IPS-20b (cell line): ENCODE data around the gene EPB41L2.

Source experiments
- H3K27ac ChIP-seq: one replicate; pipeline ENCODE4 v1.5.1; 2013; ENCODE audit warnings: low read length
- H3K27me3 ChIP-seq: 2 replicates; pipeline ENCODE4 v1.6.1; 2013; ENCODE audit warnings: mild to moderate bottlenecking, low read length, inconsistent platforms; ENCODE audit not compliant: insufficient read depth
- H3K36me3 ChIP-seq: 2 replicates; pipeline ENCODE4 v1.6.1; 2013; ENCODE audit warnings: low read depth, mild to moderate bottlenecking, inconsistent platforms, low read length, moderate library complexity; ENCODE audit not compliant: insufficient read depth
- H3K4me1 ChIP-seq: 2 replicates; pipeline ENCODE4 v1.6.1; 2013; ENCODE audit warnings: mild to moderate bottlenecking, control low read depth, inconsistent platforms, low read length, moderate library complexity; ENCODE audit not compliant: insufficient read depth
- H3K4me3 ChIP-seq: 2 replicates; pipeline ENCODE4 v1.5.1; 2013; ENCODE audit warnings: mild to moderate bottlenecking, low read length, inconsistent platforms
- H3K9ac ChIP-seq: 2 replicates; pipeline ENCODE4 v1.6.1; 2013; ENCODE audit warnings: low read depth, mild to moderate bottlenecking, inconsistent platforms, low read length, moderate library complexity
- H3K9me3 ChIP-seq: 2 replicates; pipeline ENCODE4 v1.6.1; 2013; ENCODE audit warnings: mild to moderate bottlenecking, low read depth, low read length, inconsistent platforms; ENCODE audit not compliant: insufficient read depth

EPB41L2 gene

DNA sequence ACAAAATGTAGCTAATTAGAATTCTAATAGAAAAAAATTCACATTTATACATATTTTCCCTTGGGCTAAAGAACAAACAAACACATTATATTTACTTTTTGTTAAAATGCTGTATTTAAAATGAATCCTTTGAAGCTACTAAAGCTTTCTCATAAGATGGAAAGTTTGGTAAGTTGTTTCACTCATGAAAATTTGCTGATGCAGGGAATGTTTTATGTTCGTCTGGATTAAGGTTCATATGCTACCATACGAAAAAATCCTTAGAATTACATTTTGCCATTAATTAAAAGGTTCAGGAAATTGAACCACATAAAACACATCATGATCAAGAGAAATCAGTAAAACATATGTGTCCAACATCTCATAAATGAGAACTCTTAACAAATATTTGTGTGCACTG is 173.6 kb downstream of the EPB41L2 start:
- Histone ChIP-seq H3K9me3 (no peaks in the 10 kb centered on the region), H3K4me1 (no peaks in the 10 kb centered on the region), H3K9ac (no peak overlapping the region), H3K36me3 (peaks cover 26% of the 10 kb centered on the region; the same call in 1 of the 2 replicates), H3K4me3 (no peak overlapping the region), H3K27me3 (no peaks in the 10 kb centered on the region), H3K27ac (no peak overlapping the region)

DNA sequence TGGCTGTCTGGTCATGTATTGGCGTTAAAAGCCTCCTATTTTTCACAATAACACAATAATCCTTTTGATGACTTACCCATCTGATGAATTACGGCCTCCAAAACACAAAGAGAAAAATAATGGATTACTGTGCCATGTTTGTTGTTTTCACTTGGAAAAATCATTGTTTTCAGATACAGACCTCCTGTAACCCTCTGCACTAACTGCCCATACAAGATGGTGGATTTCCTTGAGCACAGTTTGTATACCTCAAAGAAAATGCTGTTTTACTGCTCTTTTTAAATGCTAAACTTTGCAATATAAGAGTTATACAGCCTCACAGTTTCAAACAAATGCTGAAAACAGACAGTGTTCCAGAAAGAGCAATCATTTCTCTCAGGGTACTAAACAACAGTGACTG is 174.8 kb downstream of the EPB41L2 start:
- no peak overlapping the region for H3K27ac ChIP-seq
- no peaks in the 10 kb centered on the region for H3K27me3 ChIP-seq
- H3K9ac ChIP-seq, result no peak overlapping the region
- H3K36me3 ChIP-seq, result peaks cover 17% of the 10 kb centered on the region; the same call in 1 of the 2 replicates
- no peaks in the 10 kb centered on the region for H3K9me3 ChIP-seq
- H3K4me1 ChIP-seq, result no peaks in the 10 kb centered on the region
- no peak overlapping the region for H3K4me3 ChIP-seq

DNA sequence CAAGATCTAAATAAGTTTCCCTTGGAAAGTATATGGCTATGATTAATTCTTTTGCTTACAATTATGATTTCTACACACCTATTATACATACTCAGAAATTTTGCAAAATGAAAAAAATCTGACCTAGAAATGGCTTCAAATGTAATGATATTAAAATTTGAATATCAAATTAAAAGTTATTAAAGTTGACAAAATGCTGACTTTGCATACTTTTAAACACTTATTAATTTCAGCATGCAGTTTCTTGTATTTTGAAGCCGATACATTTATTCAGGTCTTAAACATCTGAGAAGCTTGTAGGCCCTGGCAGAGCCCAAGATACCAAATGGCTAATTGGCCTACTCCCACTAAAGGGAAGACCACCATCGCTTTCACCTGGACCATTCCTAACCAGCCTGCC is 176.1 kb downstream of the EPB41L2 start:
- Histone ChIP-seq H3K4me3 (no peak overlapping the region), H3K27ac (no peak overlapping the region), H3K27me3 (no peaks in the 10 kb centered on the region), H3K36me3 (peaks cover 10% of the 10 kb centered on the region; the same call in 1 of the 2 replicates), H3K4me1 (no peaks in the 10 kb centered on the region), H3K9ac (no peak overlapping the region), H3K9me3 (no peaks in the 10 kb centered on the region)

DNA sequence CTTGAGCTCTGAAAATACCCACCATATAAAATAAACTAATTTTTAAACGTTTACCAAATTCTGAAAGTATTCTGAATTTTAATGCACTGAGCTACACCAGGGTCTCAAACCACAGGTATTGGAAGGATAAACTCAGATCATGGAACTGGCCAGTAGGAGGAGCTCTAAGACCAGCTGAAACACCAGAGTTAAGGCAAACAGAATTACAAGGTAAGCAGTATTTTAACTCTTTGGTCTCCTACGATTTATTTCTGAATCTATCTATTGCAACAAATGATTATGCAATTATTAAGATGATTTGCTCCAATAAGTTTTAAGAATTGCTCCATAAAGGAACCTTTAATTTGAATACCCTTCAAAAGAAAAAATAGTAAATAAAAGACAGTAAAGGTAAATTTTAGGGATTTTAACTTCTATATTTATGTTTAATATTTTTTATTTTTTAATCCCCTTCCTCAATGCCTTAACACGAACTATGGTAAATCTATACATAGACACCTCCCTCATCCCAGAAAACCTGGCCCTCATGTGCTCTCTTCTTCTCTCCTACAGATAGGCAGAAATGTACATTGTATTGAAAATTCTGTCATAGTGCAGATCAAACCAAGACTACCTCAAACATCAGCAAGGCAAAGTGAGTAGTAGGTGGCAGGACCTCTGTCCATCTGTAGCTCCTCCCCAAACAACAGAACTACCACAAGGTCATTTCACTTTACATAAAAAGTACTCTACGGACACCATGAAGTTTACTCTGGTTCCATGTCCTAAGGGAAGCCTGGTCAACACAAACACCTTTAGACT is 177.5 kb downstream of the EPB41L2 start:
- Histone ChIP-seq H3K27me3 (no peaks in the 10 kb centered on the region), H3K9ac (no peak overlapping the region), H3K9me3 (no peaks in the 10 kb centered on the region), H3K36me3 (peaks cover 10% of the 10 kb centered on the region; the same call in 1 of the 2 replicates), H3K4me1 (no peaks in the 10 kb centered on the region), H3K27ac (no peak overlapping the region), H3K4me3 (no peak overlapping the region)

DNA sequence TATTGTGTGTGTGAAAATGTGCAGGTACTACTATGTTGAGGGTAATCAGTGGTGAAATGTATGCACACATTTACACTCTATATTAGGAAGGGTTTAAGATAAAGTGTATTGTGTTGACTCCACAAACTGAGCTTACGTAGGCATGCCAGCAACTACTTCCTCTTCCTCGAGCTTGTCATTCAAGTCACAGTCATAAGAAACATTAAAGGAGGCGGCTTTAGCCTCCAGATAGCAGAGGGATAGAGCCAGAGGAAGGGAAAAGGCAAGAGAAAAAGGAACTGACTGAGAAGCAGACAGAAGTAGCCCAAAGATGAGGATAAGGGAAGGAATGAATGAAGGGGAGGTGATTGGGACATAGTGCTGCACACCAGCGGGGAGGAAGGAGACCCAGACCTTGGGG is 180.7 kb downstream of the EPB41L2 start:
- H3K9ac ChIP-seq, result no peak overlapping the region

DNA sequence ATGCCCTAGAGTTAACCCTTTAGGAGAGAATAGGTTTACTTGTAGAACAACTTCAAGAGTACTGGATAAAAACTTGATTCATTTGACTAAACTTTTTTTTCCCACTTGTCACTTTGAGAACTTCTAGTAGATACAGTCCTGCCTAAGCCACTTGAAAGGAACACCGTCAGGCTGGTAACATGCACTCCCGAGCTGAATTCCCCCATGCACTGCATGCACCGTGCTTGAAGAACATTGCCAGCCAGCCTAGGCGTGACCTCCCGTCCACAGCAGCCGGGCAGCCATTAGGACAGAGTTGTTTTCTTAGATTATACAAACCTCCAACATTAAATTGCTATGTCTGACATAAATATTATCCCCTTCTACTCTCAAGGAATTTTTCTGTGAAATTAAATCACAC is 183.2 kb downstream of the EPB41L2 start:
- Histone ChIP-seq H3K4me1 (no peaks in the 10 kb centered on the region), H3K27ac (no peak overlapping the region), H3K36me3 (no peaks in the 10 kb centered on the region), H3K9ac (no peak overlapping the region), H3K27me3 (no peaks in the 10 kb centered on the region), H3K4me3 (no peak overlapping the region), H3K9me3 (no peaks in the 10 kb centered on the region)

More for the DNA sequence above, 180.7 kb downstream of the EPB41L2 start:
- Histone ChIP-seq H3K9me3 (no peaks in the 10 kb centered on the region), H3K36me3 (no peaks in the 10 kb centered on the region), H3K27ac (no peak overlapping the region), H3K4me3 (no peak overlapping the region), H3K27me3 (no peaks in the 10 kb centered on the region), H3K4me1 (no peaks in the 10 kb centered on the region)

DNA sequence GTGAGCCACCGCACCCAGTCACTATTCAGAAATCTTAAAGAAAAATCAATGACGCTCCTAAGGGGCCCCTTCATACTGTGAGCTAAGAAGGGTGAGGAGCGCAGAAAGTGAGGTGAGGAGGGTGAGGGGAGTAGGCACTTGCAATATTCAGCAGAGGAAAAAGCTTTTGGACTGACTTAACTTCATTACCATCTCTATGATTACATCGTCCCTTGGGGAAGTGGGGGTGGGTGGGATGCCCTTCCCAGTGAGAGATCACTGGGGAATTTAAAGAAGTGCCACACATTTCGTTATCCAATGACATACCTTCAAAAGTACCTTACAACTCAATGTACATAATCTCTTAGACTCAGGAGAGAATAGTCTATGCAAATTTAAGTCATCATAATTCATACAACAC is 189.3 kb downstream of the EPB41L2 start:
- Histone ChIP-seq H3K9ac (no peak overlapping the region), H3K4me3 (no peak overlapping the region), H3K4me1 (no peaks in the 10 kb centered on the region), H3K9me3 (no peaks in the 10 kb centered on the region), H3K27me3 (no peaks in the 10 kb centered on the region), H3K27ac (no peak overlapping the region), H3K36me3 (no peaks in the 10 kb centered on the region)

DNA sequence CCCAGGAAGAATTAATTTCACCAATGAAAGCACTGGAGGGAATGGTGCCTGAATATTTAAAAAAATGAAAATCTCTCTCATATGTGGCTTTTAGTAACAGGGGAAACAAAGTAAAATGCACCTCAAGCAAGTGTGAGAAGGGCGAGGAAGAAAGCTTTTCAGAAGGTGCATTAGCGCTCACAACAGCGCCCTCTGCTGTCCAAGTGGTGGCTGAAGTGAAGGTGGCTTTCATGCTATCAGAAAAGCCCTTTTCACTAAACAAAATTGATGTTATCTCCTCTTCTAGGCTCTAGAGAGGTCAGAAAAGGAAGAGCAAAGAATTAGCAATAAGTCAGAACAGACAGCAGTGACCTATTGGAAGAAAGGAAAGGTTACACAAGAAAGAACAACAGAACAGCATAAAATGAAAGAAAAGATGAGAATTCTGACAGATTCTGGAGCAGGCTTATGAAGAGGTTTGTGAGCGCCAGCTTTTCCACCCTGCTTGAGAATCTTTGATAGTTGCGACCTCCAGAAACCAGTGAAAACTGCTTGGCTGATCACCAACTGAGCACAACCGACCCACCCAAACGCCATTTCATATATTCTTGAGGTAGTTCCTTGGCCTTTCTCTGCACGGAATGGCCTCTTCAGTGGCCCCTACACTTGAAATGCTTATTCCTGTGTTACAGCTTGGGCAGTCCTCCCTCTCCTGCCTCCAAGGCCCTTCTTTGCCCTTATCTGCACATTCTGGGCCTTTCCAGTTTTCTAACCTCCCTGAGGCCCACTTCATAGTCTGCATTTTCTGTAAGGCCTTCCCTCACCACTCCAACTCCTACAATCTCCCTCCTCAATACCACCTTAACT is 190.6 kb downstream of the EPB41L2 start:
- Histone ChIP-seq H3K9me3 (no peaks in the 10 kb centered on the region), H3K9ac (no peak overlapping the region), H3K36me3 (no peaks in the 10 kb centered on the region), H3K4me3 (no peak overlapping the region), H3K27ac (no peak overlapping the region), H3K4me1 (no peaks in the 10 kb centered on the region), H3K27me3 (no peaks in the 10 kb centered on the region)

DNA sequence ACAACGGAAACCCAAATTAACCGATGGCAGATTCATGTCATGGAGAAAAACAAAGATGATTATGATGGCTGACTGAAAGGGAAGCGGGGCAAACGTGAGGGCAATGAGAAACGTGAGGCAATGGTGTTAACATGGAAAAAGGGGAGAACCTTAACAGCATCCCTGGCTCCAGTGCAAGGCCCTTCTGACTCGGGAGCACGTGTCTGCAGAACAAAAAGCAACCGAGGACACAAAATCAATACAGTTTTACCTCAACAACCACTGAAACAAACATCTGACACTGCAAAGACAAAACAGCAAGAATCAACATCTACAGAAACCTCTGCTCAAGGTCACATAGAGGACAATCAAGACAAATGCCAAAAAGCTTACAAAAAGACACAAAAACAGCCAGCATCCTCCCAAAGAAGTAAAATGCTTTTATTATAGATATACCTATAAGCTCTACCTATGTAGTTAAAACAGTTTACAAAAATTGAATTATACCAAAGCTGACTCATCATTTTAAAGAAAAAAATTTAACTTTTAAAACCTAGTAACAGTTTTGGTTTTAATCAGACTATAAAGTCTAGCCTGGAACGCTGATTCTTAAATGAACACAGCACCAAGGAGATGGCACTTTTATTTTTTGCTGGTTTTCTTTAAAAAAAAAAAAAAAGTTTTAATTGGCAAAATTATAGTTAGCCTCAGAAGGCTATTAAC is 192.7 kb downstream of the EPB41L2 start:
- Histone ChIP-seq H3K9ac (no peak overlapping the region), H3K4me3 (no peak overlapping the region), H3K27ac (no peak overlapping the region), H3K9me3 (no peaks in the 10 kb centered on the region), H3K36me3 (peaks cover 4% of the 10 kb centered on the region; the same call in 1 of the 2 replicates), H3K4me1 (no peaks in the 10 kb centered on the region), H3K27me3 (no peaks in the 10 kb centered on the region)

DNA sequence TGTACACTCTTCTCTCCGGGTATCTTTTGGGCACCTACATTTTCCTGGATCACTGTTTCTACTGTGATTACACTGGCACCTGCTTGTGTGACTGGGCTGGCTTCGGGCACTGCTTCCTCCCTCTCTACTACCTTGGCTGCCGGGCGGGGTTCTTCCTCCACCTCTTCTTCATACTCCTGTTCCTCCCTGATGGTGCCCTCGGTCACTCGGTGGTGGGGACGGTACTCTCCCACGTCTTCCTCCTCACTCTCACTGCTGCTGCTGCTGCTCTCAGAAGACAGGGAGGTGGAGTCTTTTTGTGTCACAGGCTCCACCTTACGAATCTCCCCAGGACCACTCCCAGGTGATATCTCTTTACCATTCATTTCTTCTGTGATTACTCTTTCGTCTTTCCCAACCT is 193.4 kb downstream of the EPB41L2 start:
- H3K27ac ChIP-seq, result no peak overlapping the region
- no peak overlapping the region for H3K4me3 ChIP-seq
- H3K4me1 ChIP-seq, result no peaks in the 10 kb centered on the region
- H3K9ac ChIP-seq, result no peak overlapping the region
- H3K36me3 ChIP-seq, result peaks cover 4% of the 10 kb centered on the region; the same call in 1 of the 2 replicates
- H3K9me3 ChIP-seq, result no peaks in the 10 kb centered on the region
- H3K27me3 ChIP-seq, result no peaks in the 10 kb centered on the region

DNA sequence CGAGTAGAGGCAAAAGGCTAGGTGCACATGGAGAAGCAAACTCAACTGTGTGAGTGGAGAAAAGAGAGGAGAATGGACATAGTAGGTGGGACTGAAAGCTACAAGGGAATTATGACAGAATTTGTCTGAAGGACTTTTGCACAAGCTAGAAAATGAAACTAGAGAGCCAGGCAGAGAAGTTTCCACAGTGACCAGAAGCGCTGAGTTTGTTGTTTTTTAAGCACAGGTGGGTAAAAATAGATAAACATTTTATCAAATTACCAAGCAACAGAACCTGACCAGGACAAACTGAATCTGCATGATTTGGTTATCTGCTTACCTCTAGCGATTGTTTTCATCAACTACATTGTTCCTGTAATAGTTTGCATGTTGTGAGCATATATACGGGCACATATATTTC is 197.3 kb downstream of the EPB41L2 start:
- Histone ChIP-seq H3K27ac (no peak overlapping the region), H3K27me3 (no peaks in the 10 kb centered on the region), H3K36me3 (peaks cover 4% of the 10 kb centered on the region; the same call in 1 of the 2 replicates), H3K9me3 (no peaks in the 10 kb centered on the region), H3K4me3 (no peak overlapping the region), H3K4me1 (peaks cover 12% of the 10 kb centered on the region; the same call in 1 of the 2 replicates), H3K9ac (no peak overlapping the region)
